Neural progenitor cell (in vitro differentiated cells): ENCODE data around the gene PRRC1.

Experiments used
- CTCF ChIP-seq: fragments of 200-600 bp; sonication (generic); IDR thresholded peaks from 2 replicates; pipeline ENCODE4 v1.5.1; 2017; ENCODE audit warnings: antibody characterized with exemption, mild to moderate bottlenecking
- EZH2 ChIP-seq: fragments of 200-600 bp; sonication (generic); IDR thresholded peaks from 2 replicates; pipeline ENCODE4 v1.6.1; 2017; ENCODE audit warnings: antibody characterized with exemption, mild to moderate bottlenecking, moderate library complexity
- EZH2phosphoT487 ChIP-seq: fragments of 200-600 bp; sonication (generic); IDR thresholded peaks from 2 replicates; pipeline ENCODE4 v1.6.1; 2017; ENCODE audit warnings: antibody characterized with exemption

GRCh38 chr5:127596501-127596900, 79.1 kb downstream of the PRRC1 start:
- no peak for TF ChIP-seq CTCF
- no peak for TF ChIP-seq EZH2
- TF ChIP-seq EZH2phosphoT487 = no peak
